Neural cell (in vitro differentiated cells): ENCODE data around the gene SIGLEC12.

ENCODE experiments used
- EP300 ChIP-seq: fragments of 450-650 bp; conservative IDR thresholded peaks from 2 replicates; pipeline ENCODE4 v1.6.1; 2014; ENCODE audit warnings: antibody characterized with exemption, mild to moderate bottlenecking, moderate library complexity; ENCODE audit not compliant: poor library complexity, severe bottlenecking
- EZH2 ChIP-seq: fragments of 200-600, 300-800 bp; shearing (Covaris generic), sonication (generic); IDR thresholded peaks from 2 replicates; pipeline ENCODE4 v1.6.1; 2014; ENCODE audit warnings: antibody characterized with exemption, low read length, borderline replicate concordance, mild to moderate bottlenecking; ENCODE audit not compliant: insufficient read depth, poor library complexity, severe bottlenecking
- POLR2AphosphoS5 ChIP-seq: IDR thresholded peaks from 2 replicates; pipeline ENCODE4 v1.6.1; 2012
- RAD21 ChIP-seq: fragments of 450-650 bp; conservative IDR thresholded peaks from 2 replicates; pipeline ENCODE4 v1.6.1; 2014; ENCODE audit warnings: antibody characterized with exemption, mild to moderate bottlenecking, moderate library complexity
- TF ChIP-seq, protein P1 (sequence below): fragments of 450-650 bp; IDR thresholded peaks from 2 replicates; pipeline ENCODE4 v1.5.1; 2014; ENCODE audit warnings: antibody characterized with exemption, mild to moderate bottlenecking, moderate library complexity; ENCODE audit not compliant: poor library complexity, severe bottlenecking
- TF ChIP-seq, protein P2 (sequence below): IDR thresholded peaks from 2 replicates; pipeline ENCODE4 v1.6.1; 2012; ENCODE audit warnings: borderline replicate concordance

GRCh38 chr19:51457351-51458013, 44.1 kb downstream of the SIGLEC12 start:
- TF ChIP-seq, protein P1, sequence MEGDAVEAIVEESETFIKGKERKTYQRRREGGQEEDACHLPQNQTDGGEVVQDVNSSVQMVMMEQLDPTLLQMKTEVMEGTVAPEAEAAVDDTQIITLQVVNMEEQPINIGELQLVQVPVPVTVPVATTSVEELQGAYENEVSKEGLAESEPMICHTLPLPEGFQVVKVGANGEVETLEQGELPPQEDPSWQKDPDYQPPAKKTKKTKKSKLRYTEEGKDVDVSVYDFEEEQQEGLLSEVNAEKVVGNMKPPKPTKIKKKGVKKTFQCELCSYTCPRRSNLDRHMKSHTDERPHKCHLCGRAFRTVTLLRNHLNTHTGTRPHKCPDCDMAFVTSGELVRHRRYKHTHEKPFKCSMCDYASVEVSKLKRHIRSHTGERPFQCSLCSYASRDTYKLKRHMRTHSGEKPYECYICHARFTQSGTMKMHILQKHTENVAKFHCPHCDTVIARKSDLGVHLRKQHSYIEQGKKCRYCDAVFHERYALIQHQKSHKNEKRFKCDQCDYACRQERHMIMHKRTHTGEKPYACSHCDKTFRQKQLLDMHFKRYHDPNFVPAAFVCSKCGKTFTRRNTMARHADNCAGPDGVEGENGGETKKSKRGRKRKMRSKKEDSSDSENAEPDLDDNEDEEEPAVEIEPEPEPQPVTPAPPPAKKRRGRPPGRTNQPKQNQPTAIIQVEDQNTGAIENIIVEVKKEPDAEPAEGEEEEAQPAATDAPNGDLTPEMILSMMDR, result no peak
- TF ChIP-seq EP300 (no peak), EZH2 (no peak), POLR2AphosphoS5 (no peak), RAD21 (no peak)
- TF ChIP-seq, protein P2, sequence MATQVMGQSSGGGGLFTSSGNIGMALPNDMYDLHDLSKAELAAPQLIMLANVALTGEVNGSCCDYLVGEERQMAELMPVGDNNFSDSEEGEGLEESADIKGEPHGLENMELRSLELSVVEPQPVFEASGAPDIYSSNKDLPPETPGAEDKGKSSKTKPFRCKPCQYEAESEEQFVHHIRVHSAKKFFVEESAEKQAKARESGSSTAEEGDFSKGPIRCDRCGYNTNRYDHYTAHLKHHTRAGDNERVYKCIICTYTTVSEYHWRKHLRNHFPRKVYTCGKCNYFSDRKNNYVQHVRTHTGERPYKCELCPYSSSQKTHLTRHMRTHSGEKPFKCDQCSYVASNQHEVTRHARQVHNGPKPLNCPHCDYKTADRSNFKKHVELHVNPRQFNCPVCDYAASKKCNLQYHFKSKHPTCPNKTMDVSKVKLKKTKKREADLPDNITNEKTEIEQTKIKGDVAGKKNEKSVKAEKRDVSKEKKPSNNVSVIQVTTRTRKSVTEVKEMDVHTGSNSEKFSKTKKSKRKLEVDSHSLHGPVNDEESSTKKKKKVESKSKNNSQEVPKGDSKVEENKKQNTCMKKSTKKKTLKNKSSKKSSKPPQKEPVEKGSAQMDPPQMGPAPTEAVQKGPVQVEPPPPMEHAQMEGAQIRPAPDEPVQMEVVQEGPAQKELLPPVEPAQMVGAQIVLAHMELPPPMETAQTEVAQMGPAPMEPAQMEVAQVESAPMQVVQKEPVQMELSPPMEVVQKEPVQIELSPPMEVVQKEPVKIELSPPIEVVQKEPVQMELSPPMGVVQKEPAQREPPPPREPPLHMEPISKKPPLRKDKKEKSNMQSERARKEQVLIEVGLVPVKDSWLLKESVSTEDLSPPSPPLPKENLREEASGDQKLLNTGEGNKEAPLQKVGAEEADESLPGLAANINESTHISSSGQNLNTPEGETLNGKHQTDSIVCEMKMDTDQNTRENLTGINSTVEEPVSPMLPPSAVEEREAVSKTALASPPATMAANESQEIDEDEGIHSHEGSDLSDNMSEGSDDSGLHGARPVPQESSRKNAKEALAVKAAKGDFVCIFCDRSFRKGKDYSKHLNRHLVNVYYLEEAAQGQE, result no peak
